22Rv1 (cell line): Measurements from ENCODE around the gene CAMTA1.

ENCODE experiments used
- CTCF ChIP-seq: fragments of 450-650 bp; IDR thresholded peaks from 2 replicates; pipeline ENCODE4 v1.5.1; 2017; ENCODE audit warnings: mild to moderate bottlenecking
- ZFX ChIP-seq: fragments of 450-650 bp; IDR thresholded peaks from 2 replicates; pipeline ENCODE4 v1.6.1; 2017; ENCODE audit warnings: antibody characterized with exemption, borderline replicate concordance

- TF ChIP-seq ZFX, result no peak
- TF ChIP-seq CTCF, result no peak
Observed at GRCh38 chr1:7006996-7007871, 222.0 kb downstream of the CAMTA1 start.
